SK-N-SH treated with all-trans-retinoic acid at 6 μM for 48 hours (cell line): ENCODE results near the gene SMIM41.

Experiments used
- ATAC-seq: fragments of 200-7000 bp; cut with Tn5 transposase; 3 replicates; pipeline ENCODE4 v1.9.1; 2020; ENCODE audit warnings: mild to moderate bottlenecking, moderate library complexity
- ARNTL ChIP-seq: fragments of 450-650 bp; formaldehyde crosslinking; IDR thresholded peaks from 2 replicates; pipeline ENCODE4 v1.5.0; 2020; ENCODE audit warnings: low read depth, mild to moderate bottlenecking, moderate library complexity, borderline replicate concordance
- BACH2 ChIP-seq: fragments of 250-450 bp; sonication (Bioruptor Pico); IDR thresholded peaks from 2 replicates; pipeline ENCODE4 v1.9.0; 2021; ENCODE audit warnings: mild to moderate bottlenecking, borderline replicate concordance
- CSDC2 ChIP-seq: fragments of 250-450 bp; sonication (Bioruptor Pico); IDR thresholded peaks from 2 replicates; pipeline ENCODE4 v1.5.0; 2020; ENCODE audit warnings: mild to moderate bottlenecking, moderate library complexity
- CSRNP3 ChIP-seq: fragments of 250-450 bp; sonication (Bioruptor Pico); IDR thresholded peaks from 2 replicates; pipeline ENCODE4 v1.5.1; 2021; ENCODE audit warnings: mild to moderate bottlenecking, moderate library complexity
- GLIS3 ChIP-seq: fragments of 250-450 bp; sonication (Bioruptor Pico); IDR thresholded peaks from 2 replicates; pipeline ENCODE4 v1.5.0; 2020; ENCODE audit warnings: mild to moderate bottlenecking, moderate library complexity
- ISL1 ChIP-seq: fragments of 250-450 bp; sonication (Bioruptor Pico); IDR thresholded peaks from 2 replicates; pipeline ENCODE4 v2.1.2; 2022; ENCODE audit warnings: mild to moderate bottlenecking, moderate library complexity
- OSR1 ChIP-seq: fragments of 250-450 bp; sonication (Bioruptor Pico); IDR thresholded peaks from 2 replicates; pipeline ENCODE4 v1.8.0; 2022; ENCODE audit warnings: moderate library complexity, mild to moderate bottlenecking, inconsistent platforms
- POU6F1 ChIP-seq: fragments of 250-450 bp; sonication (Bioruptor Pico); IDR thresholded peaks from 2 replicates; pipeline ENCODE4 v1.8.0; 2021; ENCODE audit warnings: low read depth, mild to moderate bottlenecking, moderate library complexity, borderline replicate concordance
- PPARA ChIP-seq: fragments of 250-450 bp; sonication (Bioruptor Pico); IDR thresholded peaks from 2 replicates; pipeline ENCODE4 v1.5.0; 2020; ENCODE audit warnings: mild to moderate bottlenecking, borderline replicate concordance
- RARB ChIP-seq: fragments of 250-450 bp; sonication (Bioruptor Pico); IDR thresholded peaks from 2 replicates; pipeline ENCODE4 v1.8.0; 2021; ENCODE audit warnings: mild to moderate bottlenecking, moderate library complexity
- SNAI2 ChIP-seq: fragments of 250-450 bp; sonication (Bioruptor Pico); IDR thresholded peaks from 2 replicates; pipeline ENCODE4 v1.5.0; 2020; ENCODE audit warnings: mild to moderate bottlenecking, moderate library complexity
- TCF4 ChIP-seq: fragments of 250-450 bp; sonication (Bioruptor Pico); IDR thresholded peaks from 2 replicates; pipeline ENCODE4 v1.8.0; 2021; ENCODE audit warnings: mild to moderate bottlenecking, moderate library complexity, borderline replicate concordance
- TOX ChIP-seq: fragments of 250-450 bp; sonication (Bioruptor Pico); IDR thresholded peaks from 2 replicates; pipeline ENCODE4 v1.8.0; 2021; ENCODE audit warnings: mild to moderate bottlenecking, moderate library complexity, borderline replicate concordance
- ZC3H10 ChIP-seq: fragments of 250-450 bp; sonication (Bioruptor Pico); IDR thresholded peaks from 2 replicates; pipeline ENCODE4 v1.5.1; 2021; ENCODE audit warnings: mild to moderate bottlenecking, moderate library complexity
- ZFP30 ChIP-seq: fragments of 450-650 bp; formaldehyde crosslinking; IDR thresholded peaks from 2 replicates; pipeline ENCODE4 v1.5.0; 2022; ENCODE audit warnings: mild to moderate bottlenecking, moderate library complexity
- ZNF565 ChIP-seq: fragments of 450-650 bp; formaldehyde crosslinking; conservative IDR thresholded peaks from 2 replicates; pipeline ENCODE4 v1.5.0; 2020; ENCODE audit warnings: low read depth, mild to moderate bottlenecking, moderate library complexity
- ZNF70 ChIP-seq: fragments of 450-650 bp; formaldehyde crosslinking; IDR thresholded peaks from 2 replicates; pipeline ENCODE4 v1.5.0; 2020; ENCODE audit warnings: mild to moderate bottlenecking, moderate library complexity
- ZNF8 ChIP-seq: fragments of 450-650 bp; formaldehyde crosslinking; IDR thresholded peaks from 2 replicates; pipeline ENCODE4 v1.5.0; 2020; ENCODE audit warnings: mild to moderate bottlenecking, moderate library complexity
- TF ChIP-seq, protein P1 (sequence below): fragments of 250-450 bp; sonication (Bioruptor Pico); IDR thresholded peaks from 2 replicates; pipeline ENCODE4 v1.5.0; 2020; ENCODE audit warnings: mild to moderate bottlenecking, moderate library complexity
- TF ChIP-seq, protein P2 (sequence below): fragments of 250-450 bp; sonication (Bioruptor Pico); IDR thresholded peaks from 2 replicates; pipeline ENCODE4 v1.5.1; 2020; ENCODE audit warnings: low read depth, mild to moderate bottlenecking, moderate library complexity

Gene SMIM41

GRCh38 chr12:52086366-52086765, 6.9 kb downstream of the SMIM41 start (continued):
- TF ChIP-seq, protein P1, sequence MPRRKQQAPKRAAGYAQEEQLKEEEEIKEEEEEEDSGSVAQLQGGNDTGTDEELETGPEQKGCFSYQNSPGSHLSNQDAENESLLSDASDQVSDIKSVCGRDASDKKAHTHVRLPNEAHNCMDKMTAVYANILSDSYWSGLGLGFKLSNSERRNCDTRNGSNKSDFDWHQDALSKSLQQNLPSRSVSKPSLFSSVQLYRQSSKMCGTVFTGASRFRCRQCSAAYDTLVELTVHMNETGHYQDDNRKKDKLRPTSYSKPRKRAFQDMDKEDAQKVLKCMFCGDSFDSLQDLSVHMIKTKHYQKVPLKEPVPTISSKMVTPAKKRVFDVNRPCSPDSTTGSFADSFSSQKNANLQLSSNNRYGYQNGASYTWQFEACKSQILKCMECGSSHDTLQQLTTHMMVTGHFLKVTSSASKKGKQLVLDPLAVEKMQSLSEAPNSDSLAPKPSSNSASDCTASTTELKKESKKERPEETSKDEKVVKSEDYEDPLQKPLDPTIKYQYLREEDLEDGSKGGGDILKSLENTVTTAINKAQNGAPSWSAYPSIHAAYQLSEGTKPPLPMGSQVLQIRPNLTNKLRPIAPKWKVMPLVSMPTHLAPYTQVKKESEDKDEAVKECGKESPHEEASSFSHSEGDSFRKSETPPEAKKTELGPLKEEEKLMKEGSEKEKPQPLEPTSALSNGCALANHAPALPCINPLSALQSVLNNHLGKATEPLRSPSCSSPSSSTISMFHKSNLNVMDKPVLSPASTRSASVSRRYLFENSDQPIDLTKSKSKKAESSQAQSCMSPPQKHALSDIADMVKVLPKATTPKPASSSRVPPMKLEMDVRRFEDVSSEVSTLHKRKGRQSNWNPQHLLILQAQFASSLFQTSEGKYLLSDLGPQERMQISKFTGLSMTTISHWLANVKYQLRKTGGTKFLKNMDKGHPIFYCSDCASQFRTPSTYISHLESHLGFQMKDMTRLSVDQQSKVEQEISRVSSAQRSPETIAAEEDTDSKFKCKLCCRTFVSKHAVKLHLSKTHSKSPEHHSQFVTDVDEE (CRISPR knock-in tag), result no peak
- TF ChIP-seq ZNF565 (CRISPR knock-in tag), result no peak
- no peak for TF ChIP-seq PPARA
- no peak for TF ChIP-seq RARB (CRISPR knock-in tag)
- no peak for TF ChIP-seq GLIS3 (CRISPR knock-in tag)
- no peak for TF ChIP-seq CSRNP3 (CRISPR knock-in tag)
- TF ChIP-seq, all 23 proteins: peak for 0

- TF ChIP-seq SNAI2 (CRISPR knock-in tag), result no peak
- no peak for TF ChIP-seq ISL1
- TF ChIP-seq RARB (CRISPR knock-in tag), result no peak
- TF ChIP-seq ZC3H10 (CRISPR knock-in tag), result no peak
- no peak for TF ChIP-seq ARNTL (CRISPR knock-in tag)
- TF ChIP-seq OSR1 (CRISPR knock-in tag), result no peak
- no peak for TF ChIP-seq ZNF8 (CRISPR knock-in tag)
- TF ChIP-seq ZNF70 (CRISPR knock-in tag), result no peak
- TF ChIP-seq ZNF565 (CRISPR knock-in tag), result no peak
- TF ChIP-seq GLIS3 (CRISPR knock-in tag), result no peak
- no peak for TF ChIP-seq BACH2
- TF ChIP-seq CSRNP3 (CRISPR knock-in tag), result no peak
- no peak for TF ChIP-seq PPARA
- TF ChIP-seq ZFP30, result no peak
- no peak for TF ChIP-seq TOX
- TF ChIP-seq, protein P1 (CRISPR knock-in tag), result no peak
- TF ChIP-seq POU6F1 (CRISPR knock-in tag), result no peak
- no peak for TF ChIP-seq TCF4
- TF ChIP-seq, protein P2, sequence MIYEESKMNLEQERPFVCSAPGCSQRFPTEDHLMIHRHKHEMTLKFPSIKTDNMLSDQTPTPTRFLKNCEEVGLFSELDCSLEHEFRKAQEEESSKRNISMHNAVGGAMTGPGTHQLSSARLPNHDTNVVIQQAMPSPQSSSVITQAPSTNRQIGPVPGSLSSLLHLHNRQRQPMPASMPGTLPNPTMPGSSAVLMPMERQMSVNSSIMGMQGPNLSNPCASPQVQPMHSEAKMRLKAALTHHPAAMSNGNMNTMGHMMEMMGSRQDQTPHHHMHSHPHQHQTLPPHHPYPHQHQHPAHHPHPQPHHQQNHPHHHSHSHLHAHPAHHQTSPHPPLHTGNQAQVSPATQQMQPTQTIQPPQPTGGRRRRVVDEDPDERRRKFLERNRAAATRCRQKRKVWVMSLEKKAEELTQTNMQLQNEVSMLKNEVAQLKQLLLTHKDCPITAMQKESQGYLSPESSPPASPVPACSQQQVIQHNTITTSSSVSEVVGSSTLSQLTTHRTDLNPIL (CRISPR knock-in tag), result no peak
- TF ChIP-seq CSDC2 (CRISPR knock-in tag), result no peak
- ATAC-seq, result no peak
Observed at GRCh38 chr12:52086944-52087835, 7.7 kb downstream of the SMIM41 start.
